ENCODE results near the gene PRMT1. TPM values are rescaled to one million over a fixed set of nuclear protein-coding genes. Genes with fewer than 3 reads are reported as not detected.

The PRMT1 gene
- total RNA-seq, 1 experiment from 2014 or later, result 527 TPM

- TF ChIP-seq ATF2 (CRISPR knock-in tag; IDR thresholded peaks at IDR 0.05; ENCODE audit: borderline replicate concordance, low read depth) (no peak), ERG (CRISPR knock-in tag; IDR thresholded peaks at IDR 0.05) (0 out of 2 replicates have a peak, but pooled peaks have one; percentile 72), E2F5 (CRISPR knock-in tag; IDR thresholded peaks at IDR 0.05) (no peak), RELA (CRISPR knock-in tag; IDR thresholded peaks at IDR 0.05; ENCODE audit: borderline replicate concordance) (no peak), E2F1 (CRISPR knock-in tag; IDR thresholded peaks at IDR 0.05) (no peak), SP1 (CRISPR knock-in tag; conservative IDR thresholded peaks at IDR 0.05) (0 out of 2 replicates have a peak, but pooled peaks have one; percentile 51), ZNF317 (CRISPR knock-in tag; IDR thresholded peaks at IDR 0.05; ENCODE audit: borderline replicate concordance, low read depth) (no peak), MYBL2 (CRISPR knock-in tag; IDR thresholded peaks at IDR 0.05) (no peak), E2F4 (CRISPR knock-in tag; IDR thresholded peaks at IDR 0.05; ENCODE audit: borderline replicate concordance, low read depth) (no peak), SMAD4 (CRISPR knock-in tag; IDR thresholded peaks at IDR 0.05) (no peak), TCF7 (CRISPR knock-in tag; IDR thresholded peaks at IDR 0.05; ENCODE audit: low read depth) (no peak), NR1H2 (CRISPR knock-in tag; IDR thresholded peaks at IDR 0.05) (no peak), ZNF396 (CRISPR knock-in tag; IDR thresholded peaks at IDR 0.05; ENCODE audit: borderline replicate concordance) (no peak), USF2 (CRISPR knock-in tag; IDR thresholded peaks at IDR 0.05) (0 out of 2 replicates have a peak, but pooled peaks have one; percentile 20), ARID4B (CRISPR knock-in tag; IDR thresholded peaks at IDR 0.05; ENCODE audit: borderline replicate concordance) (0 out of 2 replicates have a peak, but pooled peaks have one; percentile 14), IRF2 (CRISPR knock-in tag; IDR thresholded peaks at IDR 0.05; ENCODE audit: borderline replicate concordance, low read depth) (no peak), ZNF423 (CRISPR knock-in tag; IDR thresholded peaks at IDR 0.05) (no peak), NFATC4 (CRISPR knock-in tag; IDR thresholded peaks at IDR 0.05) (no peak; the same call in 1 of the 2 replicates), PRDM15 (CRISPR knock-in tag; IDR thresholded peaks at IDR 0.05) (peak; percentile 84), EMX1 (CRISPR knock-in tag; IDR thresholded peaks at IDR 0.05) (no peak; the same call in 1 of the 2 replicates), ZNF671 (CRISPR knock-in tag; IDR thresholded peaks at IDR 0.05) (0 out of 2 replicates have a peak, but pooled peaks have one; percentile 78), MXD4 (CRISPR knock-in tag; IDR thresholded peaks at IDR 0.05; ENCODE audit: borderline replicate concordance) (no peak), GABPB1 (CRISPR knock-in tag; IDR thresholded peaks at IDR 0.05) (no peak)
Measured at GRCh38 chr19:49690656-49691242, 13.7 kb downstream of the PRMT1 start, which contains the start of gene CPT1C (continued).

Measured in WTC11 (cell line).